ENCODE results near the gene AQP12B. TPM values are rescaled to one million over a fixed set of nuclear protein-coding genes. Genes with fewer than 3 reads are reported as not detected.
"Not testable (repeated sequence)": the region's sequence is repeated elsewhere in the genome, so short reads cannot be mapped to it uniquely, and the experiment has no call there.

AQP12B gene, protein sequence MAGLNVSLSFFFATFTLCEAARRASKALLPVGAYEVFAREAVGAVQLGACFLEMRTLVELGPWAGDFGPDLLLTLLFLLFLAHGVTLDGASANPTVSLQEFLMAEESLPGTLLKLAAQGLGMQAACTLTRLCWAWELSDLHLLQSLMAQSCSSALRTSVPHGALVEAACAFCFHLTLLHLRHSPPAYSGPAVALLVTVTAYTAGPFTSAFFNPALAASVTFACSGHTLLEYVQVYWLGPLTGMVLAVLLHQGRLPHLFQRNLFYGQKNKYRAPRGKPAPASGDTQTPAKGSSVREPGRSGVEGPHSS
- 1 to 10 TPM in 4 of 10 donors, under 1 TPM in 6; 0.32 to 1.6 (median 0.74) TPM for polyA plus RNA-seq (ENCODE audit: insufficient read length in 10 of 10)
- long read RNA-seq, donor 1, result 0 reads
- long read RNA-seq, donor 2, result 0 reads
- long read RNA-seq, donor 3, result 0 reads
- long read RNA-seq, donor 4, result 0 reads
- long read RNA-seq, donor 5, result 0 reads
- long read RNA-seq, donor 6, result 0 reads
- long read RNA-seq, donor 7, result 0 reads
- long read RNA-seq, donor 8, result 0 reads
- long read RNA-seq, donor 9, result 0 reads

DNA sequence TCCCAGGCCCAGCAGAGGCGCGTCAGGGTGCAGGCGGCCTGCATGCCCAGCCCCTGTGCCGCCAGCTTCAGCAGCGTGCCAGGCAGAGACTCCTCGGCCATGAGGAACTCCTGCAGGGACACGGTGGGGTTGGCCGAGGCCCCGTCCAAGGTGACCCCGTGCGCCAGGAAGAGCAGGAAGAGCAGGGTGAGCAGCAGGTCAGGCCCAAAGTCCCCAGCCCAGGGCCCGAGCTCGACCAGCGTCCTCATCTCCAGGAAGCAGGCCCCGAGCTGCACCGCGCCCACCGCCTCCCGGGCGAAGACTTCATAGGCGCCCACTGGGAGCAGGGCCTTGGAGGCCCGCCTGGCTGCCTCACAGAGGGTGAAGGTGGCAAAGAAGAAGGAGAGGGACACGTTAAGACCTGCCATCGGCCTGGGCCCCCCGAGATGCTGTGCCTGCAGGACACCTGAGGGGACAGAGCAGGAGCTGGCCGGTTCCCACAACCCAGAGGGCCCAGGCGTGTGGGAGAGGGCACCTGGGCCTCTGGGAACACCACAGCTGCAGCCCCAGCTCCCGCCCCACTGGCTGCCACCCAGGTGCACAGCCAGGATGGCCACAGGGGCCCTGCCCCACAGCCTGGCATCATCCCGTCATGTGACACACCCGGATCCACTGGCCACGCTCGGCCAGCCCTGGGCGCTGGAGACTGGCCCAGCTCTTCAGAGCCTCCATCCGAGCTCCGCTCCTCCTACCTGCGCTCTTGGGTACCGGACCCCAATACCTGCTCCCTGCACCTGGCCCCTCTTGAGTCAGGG is at the start of gene AQP12B:
Gene AQP12B, minus strand, starts transcription at position 455 of the 794 bp plus-strand sequence. Its CDS starts 48 bp downstream, at position 407.
- not testable (repeated sequence) for DNase-seq

DNA sequence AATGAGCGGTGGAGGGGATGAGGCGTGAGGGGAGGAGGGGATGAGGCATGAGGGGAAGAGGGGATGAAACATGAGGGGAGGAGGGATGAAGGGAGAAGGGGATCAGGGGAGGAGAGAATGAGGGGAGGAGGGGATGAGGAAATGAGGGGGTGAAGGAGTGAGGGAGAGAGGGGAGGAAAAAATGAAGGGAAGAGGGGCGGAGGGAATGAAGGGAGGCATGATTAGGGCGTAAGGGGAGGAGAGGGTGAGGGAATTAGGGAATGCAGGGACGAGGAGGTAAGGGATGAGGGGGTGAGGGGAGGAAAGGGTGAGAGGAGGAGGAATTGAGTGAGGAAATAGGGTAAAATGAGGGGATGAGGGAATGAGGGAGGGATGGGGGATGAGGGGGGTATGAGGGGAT is 49.5 kb upstream of the AQP12B start:
- DNase-seq, result no peak

DNA sequence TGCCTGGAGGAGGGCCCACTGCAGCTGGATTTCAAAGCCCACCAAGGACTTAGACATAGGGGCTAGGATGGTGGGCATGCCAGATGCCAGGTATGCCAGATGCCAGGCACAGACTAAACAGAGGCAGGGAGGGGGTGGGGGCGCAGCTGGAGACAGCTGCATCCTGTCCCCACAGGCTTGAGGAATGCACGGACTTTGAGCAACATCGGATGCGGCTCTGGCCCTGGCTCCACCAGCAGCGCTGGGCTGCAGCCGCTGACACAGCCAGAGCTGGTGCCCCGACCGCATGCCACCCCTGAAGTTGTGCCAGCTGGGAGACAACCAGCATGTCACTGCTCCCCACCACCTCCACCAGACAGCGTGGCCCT is 48.5 kb upstream of the AQP12B start:
- DNase-seq, result peak; percentile 7 to 81 (median 31)

DNA sequence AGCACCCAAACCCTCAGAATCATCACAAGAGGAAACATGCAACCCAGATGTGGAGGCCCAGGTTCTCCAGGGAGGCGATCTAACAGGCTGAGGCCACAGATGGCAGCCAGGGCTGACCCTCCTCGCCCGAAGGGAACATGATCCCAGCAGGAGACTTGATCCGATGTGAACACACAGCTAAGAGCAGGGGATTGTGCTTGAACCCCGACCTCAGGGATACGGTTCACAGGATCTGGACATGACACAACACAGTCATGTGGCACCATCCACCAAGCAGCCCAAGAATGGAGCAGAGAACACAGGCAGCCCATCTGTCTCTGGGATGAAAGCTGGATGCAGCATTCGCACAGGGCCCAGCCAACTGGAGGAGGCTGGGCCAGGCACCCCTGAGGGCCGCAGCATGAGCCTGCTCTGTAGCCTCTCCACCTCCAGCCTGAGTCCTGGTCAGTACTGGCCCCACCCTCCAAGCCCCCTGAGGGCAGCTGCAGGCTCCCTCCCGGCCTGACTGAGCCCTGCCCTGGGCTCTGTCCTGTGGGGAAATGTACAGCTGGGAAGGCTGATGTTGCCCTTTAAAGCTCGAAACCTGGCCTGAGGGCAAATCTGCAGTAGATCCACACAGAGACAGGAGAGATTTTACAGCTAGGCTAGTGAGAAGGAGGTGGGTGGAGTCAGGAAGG is 48.0 kb upstream of the AQP12B start:
- peak in 1 of 3 donors; percentile 28 for DNase-seq

DNA sequence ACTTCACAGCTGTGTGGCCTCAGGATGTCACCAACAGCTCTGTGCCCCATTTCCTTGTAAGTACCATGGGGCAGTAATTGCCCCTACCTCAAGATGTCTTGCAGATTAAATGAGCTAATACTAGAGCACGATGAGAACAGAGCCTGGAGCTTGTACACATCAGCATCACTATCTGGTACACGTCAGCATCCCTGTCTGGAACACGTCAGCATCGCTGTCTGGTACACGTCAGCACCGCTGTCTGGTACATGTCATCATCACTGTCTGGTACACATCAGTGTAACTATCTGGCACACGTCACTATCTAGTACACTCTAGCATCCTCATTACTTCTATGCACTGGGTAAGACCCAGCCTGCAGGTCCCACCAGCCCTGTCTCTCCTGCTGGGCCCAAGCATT is 46.1 kb upstream of the AQP12B start:
- no peak for DNase-seq

DNA sequence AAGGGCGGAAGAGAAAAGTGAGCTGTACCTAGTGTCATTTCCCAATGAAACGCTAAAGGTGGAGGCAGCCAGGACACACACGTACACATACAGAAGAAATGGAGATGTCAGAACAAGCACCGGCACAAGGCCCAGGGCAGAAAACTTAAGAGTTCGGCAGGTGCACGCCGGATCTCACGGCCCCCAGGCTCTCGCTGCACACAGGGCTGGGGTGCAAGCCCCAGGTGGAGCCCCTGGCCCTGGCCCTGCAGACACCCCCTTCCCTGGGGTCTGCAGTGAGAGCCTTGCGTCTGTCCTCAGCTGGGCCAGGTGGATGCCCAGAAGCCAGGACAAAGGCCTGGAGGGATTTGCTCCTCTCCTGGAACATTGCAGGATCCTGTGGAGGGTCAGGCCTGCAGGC is 45.7 kb upstream of the AQP12B start:
- no peak for DNase-seq

DNA sequence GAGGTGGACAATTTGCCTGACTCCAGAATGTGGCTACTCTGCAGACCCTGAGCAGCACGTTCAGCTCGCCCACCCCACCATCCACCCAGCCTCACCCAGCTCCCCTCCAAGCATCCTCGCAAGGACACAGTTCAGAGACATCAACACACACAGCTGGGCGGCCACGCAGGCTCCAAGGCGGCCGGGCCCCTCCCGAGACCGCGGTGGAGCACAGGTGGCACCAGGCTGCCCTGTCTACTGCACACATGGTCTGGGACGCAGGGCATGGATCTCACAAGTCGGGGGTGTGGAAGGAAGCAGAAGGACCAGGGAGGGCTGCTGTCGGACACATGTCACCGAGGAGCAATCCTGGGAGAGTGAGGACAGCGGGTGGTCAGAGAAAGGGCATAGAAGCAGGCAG is 45.2 kb upstream of the AQP12B start:
- no peak for DNase-seq

DNA sequence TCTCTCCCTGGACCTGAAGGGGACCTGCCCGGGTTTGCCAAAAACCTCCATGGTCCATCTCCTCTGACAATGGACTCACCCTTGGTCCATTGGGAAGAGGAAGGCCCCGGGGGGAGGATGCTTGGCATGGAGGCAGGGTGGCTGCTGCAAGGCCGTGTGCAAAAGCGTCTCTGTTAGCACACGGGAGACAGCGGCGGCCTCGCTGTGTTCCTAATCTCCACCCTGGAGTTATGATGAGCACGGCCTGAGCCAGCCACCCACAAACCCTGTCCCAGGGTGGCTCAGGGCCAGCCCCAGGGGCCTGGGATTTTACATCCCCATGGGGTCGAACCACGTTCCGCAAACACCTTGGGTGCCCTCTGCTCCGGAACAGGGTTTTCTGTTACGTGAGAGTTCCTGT is 44.8 kb upstream of the AQP12B start:
- no peak for DNase-seq

DNA sequence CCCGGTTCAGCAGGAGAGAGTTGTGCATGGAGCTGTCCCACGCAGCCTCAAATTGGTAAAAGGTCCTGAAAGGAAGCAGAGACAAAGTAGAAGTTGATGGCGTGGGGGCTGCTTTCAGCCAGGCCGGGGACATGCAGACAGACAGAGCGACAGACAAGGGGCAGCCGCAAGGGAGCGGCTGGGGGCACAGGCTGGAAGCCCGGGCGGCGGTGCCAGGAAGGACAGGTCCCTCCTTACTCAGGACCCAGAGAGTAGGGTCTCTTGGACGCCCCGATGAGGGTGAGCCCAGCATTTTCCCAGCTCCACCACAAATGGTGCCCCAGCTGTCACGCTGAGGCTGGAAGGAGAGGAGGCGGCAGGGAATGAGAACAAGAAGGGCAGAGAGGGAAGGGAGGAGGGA is 44.2 kb upstream of the AQP12B start:
- DNase-seq, result no peak

DNA sequence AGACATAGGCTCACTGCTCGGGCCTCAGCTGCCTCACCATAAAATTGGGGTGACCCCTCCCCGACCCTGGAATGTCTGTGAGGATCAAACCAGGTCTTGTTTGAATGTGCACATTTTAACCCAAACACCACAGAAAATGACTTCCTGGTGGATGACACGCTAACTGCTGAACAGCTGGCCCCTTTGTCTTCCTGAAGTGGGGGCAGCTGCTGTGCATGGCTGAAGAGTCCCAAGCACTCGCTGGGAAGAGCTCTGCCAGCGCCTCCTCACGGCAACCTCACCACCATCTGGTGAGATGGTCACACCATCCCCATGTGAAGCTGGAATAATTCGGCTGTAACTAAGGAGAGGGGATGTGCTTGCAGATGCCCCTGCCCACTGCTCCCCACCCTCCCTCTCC is 43.0 kb upstream of the AQP12B start:
- DNase-seq, result no peak

DNA sequence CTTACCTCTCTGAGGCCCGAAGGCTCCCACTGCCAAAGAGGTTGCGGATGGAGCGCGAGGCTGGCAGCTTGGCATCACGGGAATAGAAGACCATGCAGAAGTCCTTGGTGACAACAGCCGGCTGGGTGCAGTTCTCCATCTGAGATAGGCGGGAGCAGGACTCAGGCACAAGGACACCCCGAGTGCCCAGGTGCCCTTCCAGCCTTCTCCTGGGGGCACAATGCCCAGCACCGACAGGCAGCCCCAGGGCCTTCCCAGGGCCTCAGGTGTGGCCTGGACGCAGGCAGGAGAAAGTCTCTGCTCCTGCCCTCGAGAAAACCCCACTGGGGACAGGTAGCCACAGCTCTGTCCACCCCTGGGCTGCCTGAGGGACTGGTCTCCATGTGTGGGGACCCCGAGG is 42.6 kb upstream of the AQP12B start:
- no peak for DNase-seq

DNA sequence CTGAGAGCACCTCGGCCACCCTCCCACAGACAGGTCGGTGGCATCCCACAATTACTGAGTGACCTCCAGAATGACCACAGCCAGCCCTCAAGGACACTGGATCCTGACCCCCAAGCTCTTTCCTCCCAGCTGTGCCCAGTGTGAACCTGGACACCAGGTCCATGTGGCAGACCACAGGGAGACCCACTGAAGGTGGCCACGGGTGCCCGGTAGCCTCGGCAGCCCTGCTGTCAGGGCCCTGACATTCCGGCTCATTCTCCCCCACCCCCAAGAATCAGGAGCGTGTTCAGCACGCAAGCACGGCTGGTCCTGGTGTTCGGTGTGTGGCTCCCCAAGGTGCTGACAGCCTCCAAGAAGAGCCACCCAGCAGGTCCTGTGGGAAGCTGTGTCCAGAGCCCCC is 41.7 kb upstream of the AQP12B start:
- no peak for DNase-seq

DNA sequence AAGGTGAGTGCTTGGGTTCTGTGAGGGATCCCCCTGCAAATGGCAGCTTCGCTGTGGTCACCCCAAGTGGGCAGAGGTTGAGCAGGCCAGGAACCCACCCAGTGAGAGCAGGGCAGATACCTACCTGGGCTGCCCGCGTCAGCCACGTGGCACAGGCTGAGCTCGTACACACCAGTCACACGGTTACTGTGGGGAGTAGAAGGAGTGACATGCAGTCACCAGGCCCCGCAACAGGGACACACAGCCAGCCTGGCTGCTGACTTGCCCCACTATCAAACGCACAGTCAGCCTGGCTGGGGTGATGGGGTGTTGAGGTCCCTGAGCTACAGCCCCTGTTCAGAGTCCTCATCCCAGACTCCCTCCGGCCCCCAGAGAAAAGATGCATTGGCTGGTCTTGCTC is 41.2 kb upstream of the AQP12B start:
- DNase-seq, result no peak

DNA sequence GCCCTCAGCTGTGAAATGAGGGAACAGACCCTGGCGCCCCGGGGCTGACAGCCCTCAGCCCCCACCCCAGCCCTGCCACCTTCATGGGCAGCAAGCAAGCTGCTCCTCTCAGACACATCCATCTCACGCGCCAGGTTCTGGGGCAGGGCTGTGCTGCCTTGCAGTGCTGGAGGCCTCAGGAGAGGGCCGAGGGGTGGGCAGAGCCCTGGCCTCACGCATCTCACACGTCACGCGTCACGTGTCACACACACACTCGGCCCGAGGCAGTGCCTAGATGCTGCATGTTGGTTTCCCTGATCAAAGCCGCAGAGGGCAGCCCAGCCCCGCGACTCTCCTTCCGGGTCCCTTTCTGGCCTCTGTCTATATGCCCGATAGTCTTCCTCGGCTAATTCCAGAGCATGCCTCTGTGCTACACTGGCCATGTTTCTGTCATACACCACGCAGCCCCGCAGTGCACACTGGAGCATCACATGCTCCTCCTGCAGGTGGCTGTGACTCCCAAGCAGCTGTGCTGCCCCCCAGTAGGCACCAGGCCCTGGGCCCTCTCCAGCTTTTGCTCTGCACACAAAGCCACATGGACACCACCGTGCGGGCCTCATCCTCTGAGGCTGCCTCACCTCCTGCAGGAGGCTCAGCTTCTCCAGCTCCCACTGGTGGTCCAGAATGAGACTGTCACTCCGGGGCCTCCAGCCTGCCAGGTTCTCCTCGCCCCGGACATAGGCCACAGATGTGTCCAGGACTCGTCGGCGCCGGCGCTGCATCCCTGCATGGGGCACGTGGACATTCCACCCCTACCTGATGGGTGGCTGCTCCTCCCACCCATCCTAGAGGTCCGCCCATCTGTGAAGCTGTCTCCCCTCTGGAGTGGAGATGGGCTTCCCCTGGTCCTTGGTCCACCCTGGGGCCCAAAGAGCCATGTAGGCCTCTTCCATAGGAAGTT is 40.4 kb upstream of the AQP12B start:
- no peak for DNase-seq

DNA sequence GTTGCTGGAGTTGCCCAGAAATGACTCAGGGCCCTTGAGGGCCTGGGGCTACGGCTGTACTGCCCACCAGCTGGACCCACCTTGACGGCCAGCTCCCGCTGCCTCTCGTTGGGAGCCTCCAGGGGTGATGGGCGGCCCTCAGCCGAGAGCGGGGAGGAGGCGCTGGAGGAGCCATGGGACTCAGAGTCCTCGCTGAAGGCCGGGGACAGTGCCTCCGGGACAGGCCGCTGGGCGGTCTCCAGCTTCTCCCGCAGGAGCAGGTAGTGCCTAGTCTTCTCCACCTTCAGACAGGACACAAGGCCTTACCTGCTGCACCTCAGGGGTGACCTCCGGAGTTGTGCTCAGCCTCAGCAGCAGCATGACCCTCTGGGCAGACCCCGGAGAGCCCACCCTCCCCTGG is 39.7 kb upstream of the AQP12B start:
- no peak for DNase-seq

DNA sequence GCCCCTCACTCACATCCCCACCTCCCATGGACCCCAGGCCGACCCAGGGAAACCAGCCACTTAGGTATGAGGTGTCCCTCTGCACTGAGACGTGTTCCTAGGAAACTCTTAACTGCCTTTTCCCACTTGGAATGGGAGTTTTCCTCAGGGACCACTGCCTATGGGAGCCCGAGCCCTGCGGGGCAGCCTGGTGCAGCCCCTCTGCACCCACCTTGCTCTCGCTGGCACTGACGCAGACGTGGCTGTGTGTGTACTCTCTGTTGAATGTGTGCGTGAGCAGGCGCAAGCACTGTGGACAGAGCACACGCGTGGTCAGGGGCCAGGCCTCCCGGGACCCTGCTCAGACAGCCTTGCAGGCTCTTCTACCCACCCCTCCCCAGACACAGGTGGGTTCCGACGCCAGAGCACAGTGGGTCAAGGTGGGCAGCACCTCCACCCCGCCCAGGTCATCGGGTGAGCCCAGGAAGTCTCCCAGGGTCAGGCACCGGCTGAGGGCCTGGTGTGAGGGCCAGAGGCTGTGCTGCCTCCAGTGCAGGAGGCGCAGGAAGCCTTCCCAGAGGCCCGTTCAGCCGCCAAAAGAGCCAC is 39.0 kb upstream of the AQP12B start:
- no peak for DNase-seq

DNA sequence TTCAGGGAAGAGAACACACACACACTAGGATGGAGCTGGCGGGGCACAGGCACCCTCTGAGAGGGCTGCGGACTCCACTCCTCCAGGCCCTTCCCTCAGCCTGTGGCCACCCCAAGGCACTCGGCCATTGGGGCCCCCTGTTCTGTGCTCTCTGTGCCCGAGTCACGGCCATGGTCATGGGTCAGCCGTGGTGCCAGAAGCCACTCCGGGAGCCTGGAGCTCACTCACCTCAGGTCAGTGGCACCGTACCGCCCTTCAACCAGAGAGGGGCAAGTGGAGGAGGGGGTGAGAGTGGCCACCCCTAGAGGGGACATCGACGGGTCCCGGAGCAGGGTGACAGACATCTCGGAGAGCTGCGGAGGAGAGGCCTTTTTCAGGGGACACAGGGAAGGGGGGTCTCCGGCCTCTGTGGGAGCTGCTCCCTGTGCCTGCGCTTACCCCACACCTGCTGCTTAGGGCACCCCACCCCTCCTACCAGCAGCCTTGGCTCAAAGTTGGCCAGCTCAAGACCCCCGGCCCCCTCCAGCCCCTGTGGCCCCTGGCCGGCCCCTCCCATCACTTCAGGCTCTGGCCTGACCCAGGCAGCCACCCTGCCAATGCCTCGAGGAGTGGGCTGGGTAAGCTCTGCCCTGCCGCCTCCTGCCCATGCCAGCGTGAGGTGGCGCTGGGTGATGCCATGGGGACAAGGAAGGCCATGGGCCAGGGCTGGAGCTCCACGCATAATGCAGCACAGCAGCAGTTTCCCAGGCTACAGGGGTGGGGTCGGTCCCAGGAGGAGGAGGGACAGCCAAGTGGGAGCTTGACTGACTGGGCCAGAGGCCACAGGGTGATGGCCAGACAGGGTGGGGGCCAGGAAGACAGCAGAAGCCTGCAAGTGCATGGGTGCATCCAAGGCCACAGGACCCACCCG is 38.3 kb upstream of the AQP12B start:
- no peak for DNase-seq

DNA sequence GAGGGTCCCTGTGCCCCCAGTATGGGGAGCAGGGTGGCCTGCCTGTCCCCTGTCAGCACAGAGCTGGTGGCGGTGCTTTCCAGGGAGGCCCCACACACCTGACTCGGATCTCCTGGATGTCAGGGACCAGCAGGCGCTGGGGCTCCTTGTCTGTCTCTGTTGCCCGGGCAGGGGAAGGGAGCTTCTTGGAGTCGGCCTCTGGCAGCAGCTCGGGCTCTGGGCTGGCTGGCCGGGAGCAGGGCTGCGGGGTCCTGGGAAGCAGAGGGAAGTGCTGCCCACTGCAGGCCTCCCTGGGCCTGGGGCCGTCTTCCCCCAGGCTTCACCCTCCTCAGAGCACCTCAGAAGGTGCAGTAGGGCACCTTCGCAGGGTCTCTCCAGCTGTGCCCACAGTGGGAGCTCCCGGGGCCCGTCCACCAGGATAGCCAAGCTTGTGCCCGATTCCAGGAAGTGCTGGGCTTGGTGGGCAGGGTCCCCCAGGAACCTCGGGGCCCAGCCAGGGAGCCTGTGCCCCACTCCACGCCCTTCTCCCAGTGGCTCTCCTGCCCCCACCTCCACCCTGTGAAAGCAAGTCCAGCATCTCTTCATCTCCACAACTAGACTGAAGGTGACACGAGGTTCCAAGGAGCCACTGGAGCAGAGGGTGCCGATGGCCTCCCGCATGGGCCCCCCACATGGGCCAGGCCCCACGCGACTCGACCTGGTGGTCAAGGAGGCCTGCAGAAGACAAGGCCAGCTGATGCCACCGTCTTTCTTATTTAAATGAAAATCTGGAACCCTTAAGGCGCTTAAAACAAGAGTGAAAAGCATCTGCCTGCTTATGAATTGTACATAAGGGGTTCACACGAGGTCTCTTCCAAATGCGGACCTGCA is 37.2 kb upstream of the AQP12B start:
- no peak for DNase-seq

All from muscle of back (tissue), 13 donors.